Lung (tissue), 12 donors: Measurements from ENCODE around the gene MBNL3. TPM values are rescaled to one million over a fixed set of nuclear protein-coding genes. Genes with fewer than 3 reads are reported as not detected.

Experiments used
- ATAC-seq: fragments of 200-7000 bp; cut with Tn5 transposase; one replicate; pipeline ENCODE4 v1.9.1; 2020; ENCODE audit warnings: moderate number of reproducible peaks; ENCODE audit not compliant: insufficient read depth, low FRiP score
- DNase-seq, 3 donors: peaks; one replicate each; pipeline ENCODE4 v3.0.0-alpha.2; 2013 to 2017
- H3K27ac ChIP-seq, 2 donors: one replicate each; pipeline ENCODE4 v1.5.1; 2013; ENCODE audit warnings: mild to moderate bottlenecking in 2 of 2, moderate library complexity in 2 of 2, control low read depth in 1 of 2, inconsistent platforms in 1 of 2, low read depth in 1 of 2, low read length in 1 of 2
- H3K27me3 ChIP-seq, 3 donors: one replicate each; pipeline ENCODE4 v1.5.1; 2013; ENCODE audit warnings: low read length in 2 of 3; ENCODE audit not compliant: control insufficient read depth in 3 of 3, insufficient read depth in 3 of 3
- H3K36me3 ChIP-seq, 4 donors: one replicate each; pipeline ENCODE4 v1.5.1; 2013; ENCODE audit warnings: low read length in 4 of 4, mild to moderate bottlenecking in 1 of 4, moderate library complexity in 1 of 4; ENCODE audit not compliant: control insufficient read depth in 4 of 4, insufficient read depth in 4 of 4
- H3K4me1 ChIP-seq, 5 donors: one replicate each; pipeline ENCODE4 v1.5.1; 2013; ENCODE audit warnings: low read length in 5 of 5, mild to moderate bottlenecking in 2 of 5, moderate library complexity in 1 of 5; ENCODE audit not compliant: control insufficient read depth in 5 of 5, insufficient read depth in 5 of 5
- H3K4me3 ChIP-seq: one replicate; pipeline ENCODE4 v1.5.1; 2013; ENCODE audit warnings: mild to moderate bottlenecking, control low read depth, moderate library complexity
- H3K9ac ChIP-seq, 2 donors: one replicate each; pipeline ENCODE4 v1.5.1; 2013; ENCODE audit warnings: low read length in 2 of 2, control low read depth in 1 of 2; ENCODE audit not compliant: insufficient read depth in 1 of 2
- H3K9me3 ChIP-seq, 4 donors: one replicate each; pipeline ENCODE4 v1.5.1; 2013; ENCODE audit warnings: low read length in 3 of 4, mild to moderate bottlenecking in 1 of 4, moderate library complexity in 1 of 4; ENCODE audit not compliant: control insufficient read depth in 4 of 4, insufficient read depth in 3 of 4
- CTCF ChIP-seq: IDR thresholded peaks from 2 replicates; pipeline ENCODE4 v1.5.1; 2012; ENCODE audit warnings: mild to moderate bottlenecking; ENCODE audit errors: control extremely low read depth, extremely low read depth
- WGBS, 2 donors: extraction: QIAGEN DNeasy Blood & Tissue Kit; methylation state at CpG; one replicate each; pipeline ENCODE4 v1.1.7; 2013; 5-methylcytosine and 5-hydroxymethylcytosine counted together
- polyA plus RNA-seq, 2 donors: library from polyadenylated mRNA; stranded (reverse); fragments of 200-250 nt; gene quantifications; one replicate each; pipeline ENCODE4 v1.2.1, GENCODE V29; 2013
- total RNA-seq, 2 donors: library from RNA; depleted of rRNA in 1 of 2; stranded (reverse); fragments of >200 nt in 1 of 2; gene quantifications; one replicate each; pipeline ENCODE4 v1.2.1, GENCODE V29; 2014 to 2021
- donor health status: control.
- donor health status: control.
- donor health status: Bipolar disorder and iron deficiency.
- donor health status: healthy.
- donor health status: DM: yes; HTN: yes; CAD: no.

The MBNL3 gene
- total and polyA plus RNA-seq, 4 donors, result 2.1 to 27.2 (median 11.1) TPM

GRCh38 chrX:132415012-132415411, 73.8 kb downstream of the MBNL3 start:
- no peak overlapping the region for H3K27ac ChIP-seq
- H3K9me3 ChIP-seq, result no peaks in the 10 kb centered on the region
- ATAC-seq (no peak), DNase-seq (no peak)
- peaks cover 0 to 53% (median 16%) of the 10 kb centered on the region in 3 donors for H3K27me3 ChIP-seq
- H3K4me3 ChIP-seq, result no peak overlapping the region
- H3K9ac ChIP-seq, result no peak overlapping the region
- 76 to 91% methylated on average over 3 of the region's 3 CpGs for WGBS, 2 donors
- TF ChIP-seq CTCF, result no peak
- H3K36me3 ChIP-seq, result no peaks in the 10 kb centered on the region
- no peaks in the 10 kb centered on the region for H3K4me1 ChIP-seq

- TF ChIP-seq CTCF, result no peak
- no peaks in the 10 kb centered on the region for H3K36me3 ChIP-seq
- DNase-seq, result no peak
- H3K4me1 ChIP-seq, result no peaks in the 10 kb centered on the region
- H3K9ac ChIP-seq, result no peak overlapping the region
- 67 to 81% methylated on average over 2 of the region's 2 CpGs for WGBS, 2 donors
- H3K4me3 ChIP-seq, result no peak overlapping the region
- ATAC-seq, result no peak
- H3K9me3 ChIP-seq, result no peaks in the 10 kb centered on the region
- peaks cover 0 to 48% (median 18%) of the 10 kb centered on the region in 3 donors for H3K27me3 ChIP-seq
- no peak overlapping the region for H3K27ac ChIP-seq
Observed at GRCh38 chrX:132414404-132414803, 74.4 kb downstream of the MBNL3 start.

GRCh38 chrX:132413459-132413858, 75.4 kb downstream of the MBNL3 start:
- WGBS, 2 donors, result 56 to 68% methylated on average over 7 of the region's 7 CpGs
- peaks cover 0 to 48% (median 17%) of the 10 kb centered on the region in 3 donors for H3K27me3 ChIP-seq
- H3K9ac ChIP-seq, result no peak overlapping the region
- no peaks in the 10 kb centered on the region for H3K36me3 ChIP-seq
- ATAC-seq, result no peak
- no peak overlapping the region for H3K27ac ChIP-seq
- no peaks in the 10 kb centered on the region for H3K4me1 ChIP-seq
- no peak for TF ChIP-seq CTCF
- no peak overlapping the region for H3K4me3 ChIP-seq
- DNase-seq, result no peak
- no peaks in the 10 kb centered on the region for H3K9me3 ChIP-seq

GRCh38 chrX:132412208-132412607, 76.6 kb downstream of the MBNL3 start:
- WGBS, 2 donors, result 69 to 94% methylated on average over 7 of the region's 7 CpGs
- H3K27me3 ChIP-seq, result peaks cover 0 to 49% (median 22%) of the 10 kb centered on the region in 3 donors
- H3K9me3 ChIP-seq, result no peaks in the 10 kb centered on the region
- H3K4me3 ChIP-seq, result no peak overlapping the region
- no peak overlapping the region for H3K27ac ChIP-seq
- no peak for DNase-seq
- TF ChIP-seq CTCF, result no peak
- H3K36me3 ChIP-seq, result no peaks in the 10 kb centered on the region
- ATAC-seq, result no peak
- no peak overlapping the region for H3K9ac ChIP-seq
- H3K4me1 ChIP-seq, result no peaks in the 10 kb centered on the region
